WERI-Rb-1 (cell line): ENCODE results near the gene SPAG9.

ENCODE experiments used
- DNase-seq: peaks from one replicate; pipeline ENCODE4 v3.0.0-alpha.2; 2020
- H3K27ac ChIP-seq: fragments of 250-450 bp; sonication (Bioruptor Pico); 2 replicates; pipeline ENCODE4 v1.5.1; 2020; ENCODE audit warnings: mild to moderate bottlenecking, moderate library complexity
- H3K27me3 ChIP-seq: fragments of 250-450 bp; sonication (Bioruptor Pico); 2 replicates; pipeline ENCODE4 v1.5.1; 2021; ENCODE audit warnings: mild to moderate bottlenecking, low read depth, moderate library complexity; ENCODE audit not compliant: insufficient read depth, severe bottlenecking
- H3K36me3 ChIP-seq: fragments of 250-450 bp; sonication (Bioruptor Pico); 2 replicates; pipeline ENCODE4 v1.5.1; 2020; ENCODE audit warnings: mild to moderate bottlenecking, moderate library complexity
- H3K4me3 ChIP-seq: 2 replicates; pipeline ENCODE4 v1.5.1; 2011; ENCODE audit warnings: low read depth, mild to moderate bottlenecking, control low read depth, low read length
- H3K9me3 ChIP-seq: fragments of 250-450 bp; sonication (Bioruptor Pico); 2 replicates; pipeline ENCODE4 v1.5.1; 2021; ENCODE audit warnings: mild to moderate bottlenecking, moderate library complexity; ENCODE audit not compliant: severe bottlenecking
- CTCF ChIP-seq: IDR thresholded peaks from 2 replicates; pipeline ENCODE4 v1.5.1; 2011; ENCODE audit warnings: low read depth, mild to moderate bottlenecking, control low read depth, inconsistent platforms, low read length

The SPAG9 gene

DNA sequence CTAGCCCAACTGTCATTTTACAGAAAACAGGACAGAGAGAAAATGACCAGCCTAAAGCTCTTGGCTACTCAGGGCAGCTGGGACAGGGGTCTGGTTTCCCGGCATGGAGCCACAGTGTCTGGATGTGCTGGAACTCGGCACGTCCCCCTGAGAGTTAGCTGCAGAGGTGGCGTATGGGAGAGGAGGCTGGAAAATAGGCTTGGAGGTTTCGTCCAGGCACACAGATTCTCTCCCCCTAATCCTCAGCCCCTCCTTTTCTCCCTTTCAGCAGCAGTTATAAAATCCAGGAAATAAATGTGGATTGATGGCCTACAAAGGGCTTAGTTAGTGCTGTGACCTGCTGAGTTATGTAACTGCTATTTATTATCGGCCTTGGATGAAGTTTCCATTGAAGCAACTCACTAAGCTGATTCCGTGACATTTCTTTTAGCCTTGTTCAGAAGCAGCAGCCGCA lies 165.0 kb downstream of the SPAG9 start:
- H3K36me3 ChIP-seq: no peaks in the 10 kb centered on the region
- no peak overlapping the region for H3K4me3 ChIP-seq
- no peak for TF ChIP-seq CTCF
- H3K9me3 ChIP-seq: no peaks in the 10 kb centered on the region
- H3K27me3 ChIP-seq: no peaks in the 10 kb centered on the region
- peak; percentile 78 for DNase-seq
- H3K27ac ChIP-seq: peak overlapping the region; percentile 87

GRCh38 chr17:50955160-50955559 lies 165.5 kb downstream of the SPAG9 start:
- DNase-seq: no peak
- Histone ChIP-seq H3K27ac (peak overlapping the region; percentile 87), H3K9me3 (no peaks in the 10 kb centered on the region), H3K36me3 (no peaks in the 10 kb centered on the region), H3K27me3 (no peaks in the 10 kb centered on the region), H3K4me3 (no peak overlapping the region)
- no peak for TF ChIP-seq CTCF

DNA sequence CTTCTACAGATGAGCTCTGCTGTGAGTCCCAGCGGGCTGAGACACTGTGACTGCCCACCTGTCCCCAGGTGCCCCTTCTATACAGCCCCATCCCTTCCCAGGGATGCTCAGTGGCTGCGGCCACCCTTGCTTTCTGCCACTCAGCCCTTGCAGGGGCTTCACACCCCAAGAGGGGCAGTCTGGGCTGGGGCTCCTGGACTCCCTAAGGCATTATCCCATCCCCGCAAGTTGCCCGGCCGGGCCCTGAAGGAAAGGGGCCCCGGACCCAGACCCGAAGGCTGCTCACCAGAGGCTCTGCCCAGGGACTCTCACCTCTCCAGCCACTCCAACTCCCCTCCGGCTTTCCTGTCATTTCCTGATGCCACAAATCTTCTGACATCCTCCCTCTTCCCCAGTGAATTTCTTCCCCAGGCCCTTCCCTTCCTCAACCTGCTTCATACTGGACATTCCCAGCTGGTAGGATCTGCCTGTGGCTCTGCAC lies 166.0 kb downstream of the SPAG9 start:
- H3K36me3 ChIP-seq: no peaks in the 10 kb centered on the region
- H3K27me3 ChIP-seq: no peaks in the 10 kb centered on the region
- H3K4me3 ChIP-seq: peak overlapping the region; percentile 31
- DNase-seq: peak; percentile 35
- peak overlapping the region; percentile 87 for H3K27ac ChIP-seq
- TF ChIP-seq CTCF: no peak
- no peaks in the 10 kb centered on the region for H3K9me3 ChIP-seq

- H3K27me3 ChIP-seq: no peaks in the 10 kb centered on the region
- H3K27ac ChIP-seq: peak overlapping the region; percentile 87
- TF ChIP-seq CTCF: no peak
- no peaks in the 10 kb centered on the region for H3K9me3 ChIP-seq
- H3K36me3 ChIP-seq: no peaks in the 10 kb centered on the region
- peak; percentile 98 for DNase-seq
- peak overlapping the region; percentile 31 for H3K4me3 ChIP-seq
Observed at GRCh38 chr17:50953831-50954601, 166.7 kb downstream of the SPAG9 start.

DNA sequence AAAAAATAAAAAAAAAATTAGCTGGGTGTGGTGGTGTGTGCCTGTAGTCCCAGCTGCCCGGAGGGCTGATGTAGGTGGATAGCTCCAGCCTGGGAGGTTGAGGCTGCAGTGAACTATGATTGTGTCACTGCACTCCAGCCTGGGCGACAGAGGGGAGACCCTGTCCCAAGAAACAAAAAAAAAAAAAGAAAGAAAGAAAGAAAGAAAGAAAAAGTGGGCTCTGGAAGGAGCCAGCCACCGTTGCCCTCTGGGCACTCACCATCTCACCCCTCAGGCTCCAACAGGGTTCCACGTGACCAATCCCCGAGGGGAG lies 167.2 kb downstream of the SPAG9 start:
- peak overlapping the region; percentile 87 for H3K27ac ChIP-seq
- no peak for DNase-seq
- no peak for TF ChIP-seq CTCF
- H3K36me3 ChIP-seq: no peaks in the 10 kb centered on the region
- H3K9me3 ChIP-seq: no peaks in the 10 kb centered on the region
- no peak overlapping the region for H3K4me3 ChIP-seq
- H3K27me3 ChIP-seq: no peaks in the 10 kb centered on the region

DNA sequence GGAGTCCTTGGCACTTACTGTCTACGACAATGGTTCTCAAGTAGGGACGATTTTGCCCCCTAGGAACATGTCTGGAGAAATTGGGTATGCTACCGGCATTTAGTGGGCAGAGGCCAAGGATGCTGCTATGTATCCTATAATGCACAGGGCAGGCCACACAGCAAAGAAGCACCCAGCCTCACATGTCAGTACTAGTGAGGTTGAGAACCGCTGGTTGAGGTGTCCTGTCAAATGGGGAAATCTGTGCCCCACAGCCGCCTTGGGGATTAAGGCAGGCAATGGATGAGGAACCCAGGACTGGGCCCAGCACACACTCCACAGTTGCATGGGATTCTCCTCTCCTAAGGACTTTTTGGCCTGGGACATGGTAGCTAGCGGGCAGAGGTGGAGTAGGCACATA lies 167.8 kb downstream of the SPAG9 start:
- DNase-seq: no peak
- H3K27me3 ChIP-seq: no peaks in the 10 kb centered on the region
- H3K4me3 ChIP-seq: no peak overlapping the region
- H3K27ac ChIP-seq: peak overlapping the region; percentile 87
- H3K36me3 ChIP-seq: no peaks in the 10 kb centered on the region
- H3K9me3 ChIP-seq: no peaks in the 10 kb centered on the region
- no peak for TF ChIP-seq CTCF
